HG03280 (cell line): ENCODE data around the gene PALM.

Source experiments
- ATAC-seq: cut with Tn5 transposase; IDR thresholded peaks from one replicate; pipeline ENCODE4 v1.9.1; 2021; ENCODE audit warnings: mild to moderate bottlenecking, moderate library complexity; ENCODE audit not compliant: unreplicated experiment

The PALM gene

DNA sequence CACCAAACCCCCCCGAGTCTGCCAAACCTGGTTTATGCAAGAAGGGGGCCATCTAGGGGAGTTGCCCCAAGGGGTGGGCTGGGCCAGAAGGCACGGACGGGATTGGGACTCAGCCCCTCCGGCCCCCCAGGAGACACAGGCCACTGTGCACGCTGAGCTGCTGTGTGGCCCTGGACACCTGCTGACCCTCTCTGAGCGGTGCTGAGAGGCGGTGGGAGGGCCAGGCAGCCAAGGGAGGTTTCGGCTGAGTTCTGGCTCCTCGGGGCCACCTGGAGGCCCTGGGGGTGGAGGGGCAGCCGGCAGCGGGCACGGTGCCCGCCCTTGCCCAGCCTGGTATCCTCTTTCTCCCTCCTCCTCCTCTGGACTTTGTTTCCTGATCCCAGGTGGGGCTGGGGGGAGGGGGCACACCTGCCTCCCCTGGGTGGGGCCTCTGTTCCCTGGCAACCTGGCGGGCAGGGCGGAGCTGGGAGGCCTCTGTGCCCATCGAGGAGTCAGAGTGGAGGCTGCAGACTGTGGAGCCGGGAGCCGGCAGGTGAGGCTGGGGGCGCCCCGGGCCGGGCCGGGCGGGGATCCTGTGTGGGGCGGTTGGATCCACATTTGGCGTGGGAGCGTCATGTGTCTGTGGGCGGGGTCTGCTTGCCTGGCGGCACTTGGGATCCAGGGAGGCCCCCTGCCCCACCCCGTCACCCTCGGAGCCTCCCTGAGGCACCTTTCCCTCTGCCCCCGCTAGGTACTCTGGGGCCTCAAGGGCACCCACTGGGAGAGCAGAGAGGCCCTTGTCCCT, 42.1 kb downstream of the PALM start, which contains the start of gene MISP:
MISP (plus strand) TSS at position 473 of the 784 bp plus-strand sequence. CDS start 5,835 bp downstream, outside the sequence.
- no peak for ATAC-seq

DNA sequence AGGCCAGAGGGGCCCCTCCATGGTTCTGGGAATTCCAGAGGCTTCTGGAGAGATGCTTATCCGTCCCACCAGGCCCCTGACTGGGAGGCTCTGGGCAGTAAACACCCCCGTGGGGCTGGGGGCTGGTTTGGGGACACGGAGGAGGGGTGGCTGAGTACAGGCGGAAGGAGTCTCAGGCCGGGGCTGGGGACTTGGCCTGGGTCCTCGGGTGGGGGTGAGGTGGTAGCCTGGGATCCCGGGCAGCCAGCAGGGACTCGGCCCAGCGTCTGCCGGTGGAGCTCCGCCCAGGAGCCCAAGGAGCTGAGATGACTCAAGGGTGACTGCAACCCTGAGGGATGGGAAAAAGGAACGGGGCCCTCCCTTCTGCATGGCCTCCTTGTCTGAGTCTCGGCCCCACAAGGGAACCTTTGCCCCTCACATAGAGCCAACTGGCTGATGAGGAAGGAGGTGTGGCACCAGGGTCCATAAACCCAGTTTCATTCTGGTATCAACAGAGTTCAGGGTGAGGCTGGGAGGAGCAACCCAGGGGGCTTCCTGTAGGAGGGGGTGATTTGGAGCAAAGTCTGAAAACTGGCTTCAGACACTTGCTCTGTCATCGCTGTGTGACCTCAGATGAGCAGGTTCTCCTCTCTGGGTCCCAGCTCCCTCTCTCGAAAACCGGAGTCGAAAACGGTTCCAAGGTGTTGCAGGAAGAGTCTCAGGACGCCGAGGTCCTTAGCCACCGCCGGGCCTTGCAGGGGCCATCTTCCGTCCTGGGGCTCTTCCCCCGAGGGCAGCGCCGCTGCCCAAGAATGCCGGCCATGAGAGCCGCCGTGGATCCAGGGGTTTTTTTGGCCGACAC, 43.0 kb downstream of the PALM start:
- no peak for ATAC-seq

DNA sequence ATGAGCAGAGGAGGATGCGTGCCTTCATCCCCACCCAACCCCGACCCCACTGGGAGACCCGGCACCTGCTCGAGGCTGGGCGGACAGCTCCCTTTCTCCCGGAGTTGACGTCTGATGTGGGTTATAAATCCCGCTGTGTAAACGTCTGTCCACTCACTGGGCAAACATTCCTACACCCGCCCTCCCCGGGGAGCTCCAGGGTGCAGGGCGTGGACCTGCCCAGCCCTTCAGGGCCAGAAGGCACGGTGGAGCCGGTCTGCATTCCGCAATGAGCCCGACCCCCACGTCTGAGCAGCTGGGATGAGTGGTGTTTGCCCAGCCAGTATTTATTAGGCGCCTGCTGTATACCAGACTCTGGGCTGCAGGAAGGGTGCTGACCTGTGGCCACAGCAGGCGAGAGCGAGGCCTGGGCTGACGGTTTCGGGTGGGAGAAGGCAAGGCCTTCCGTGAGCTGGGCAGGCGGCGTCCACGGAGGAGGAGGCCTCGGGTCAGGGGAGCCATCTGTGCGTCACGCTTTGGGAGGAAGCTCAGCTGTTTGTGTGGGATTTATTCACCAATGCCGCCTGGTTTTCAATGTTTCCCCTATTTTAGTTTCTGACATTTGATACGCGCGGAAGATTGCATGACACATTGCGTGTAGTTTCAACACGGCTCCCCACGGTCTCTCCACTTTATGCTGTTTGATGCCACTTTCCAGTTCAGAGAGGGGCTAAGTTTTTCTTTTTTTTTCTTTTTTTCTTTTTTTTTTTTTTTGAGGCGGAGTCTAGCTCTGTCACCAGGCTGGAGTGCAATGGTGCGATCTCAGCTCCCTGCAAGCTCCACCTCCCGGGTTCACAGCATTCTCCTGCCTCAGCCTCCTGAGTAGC, 44.1 kb downstream of the PALM start:
- ATAC-seq = no peak

DNA sequence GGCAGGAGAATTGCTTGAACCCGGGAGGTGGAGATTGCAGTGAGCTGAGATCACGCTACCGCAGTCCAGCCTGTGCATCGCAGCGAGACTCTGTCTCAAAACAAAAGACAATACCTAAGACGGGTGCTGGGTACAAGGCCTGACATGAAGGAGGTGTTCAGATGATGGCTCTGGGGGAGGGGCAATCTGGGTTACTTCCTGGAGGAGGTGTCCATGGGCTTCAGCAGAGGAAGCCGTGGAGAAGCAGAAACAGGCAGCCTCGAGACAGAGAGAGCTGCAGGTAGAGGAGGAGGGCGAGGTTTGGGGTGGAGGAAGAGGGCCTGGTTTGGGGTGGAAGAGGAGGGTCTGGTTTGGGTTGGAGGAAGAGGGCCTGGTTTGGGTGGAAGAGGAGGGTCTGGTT, 45.8 kb downstream of the PALM start:
- ATAC-seq = no peak

DNA sequence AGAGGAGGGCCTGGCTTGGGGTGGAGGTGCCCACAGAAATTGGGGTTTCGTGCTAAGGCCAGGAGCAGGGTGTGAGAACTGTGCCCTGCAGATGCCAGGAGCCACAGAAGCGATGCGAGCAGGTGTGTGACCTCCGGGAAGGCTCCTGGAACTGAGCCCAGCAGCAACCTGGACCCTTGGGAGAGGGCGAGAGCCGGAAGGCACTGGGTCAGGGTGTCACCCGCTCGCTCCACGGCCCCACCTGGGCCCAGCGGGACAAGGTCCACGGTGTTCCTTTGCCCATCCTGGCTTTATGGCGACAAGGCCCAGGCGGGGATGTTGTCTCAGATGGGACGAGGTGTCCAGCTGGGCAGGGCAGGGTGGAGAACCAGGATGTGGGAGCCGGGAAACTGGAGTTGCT, 46.3 kb downstream of the PALM start:
- ATAC-seq = no peak

DNA sequence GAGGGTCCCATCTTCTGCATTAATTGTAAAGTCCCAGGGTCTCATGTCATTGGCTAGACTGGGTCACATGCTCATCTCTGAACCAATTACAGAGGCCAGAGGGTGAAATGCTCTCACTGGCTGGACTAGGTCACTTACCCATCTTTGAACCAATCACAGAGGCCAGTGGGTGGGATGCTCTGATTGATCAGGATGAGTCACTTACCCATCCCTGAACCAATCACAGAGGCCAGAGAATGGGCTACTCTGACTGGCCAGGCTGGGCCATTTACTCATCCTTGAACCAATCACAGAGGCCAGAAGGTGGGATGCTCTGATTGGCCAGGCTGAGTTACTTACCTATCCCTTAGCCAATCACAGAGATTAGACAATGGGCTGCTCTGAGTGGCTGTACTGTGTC, 47.5 kb downstream of the PALM start:
- no peak for ATAC-seq

DNA sequence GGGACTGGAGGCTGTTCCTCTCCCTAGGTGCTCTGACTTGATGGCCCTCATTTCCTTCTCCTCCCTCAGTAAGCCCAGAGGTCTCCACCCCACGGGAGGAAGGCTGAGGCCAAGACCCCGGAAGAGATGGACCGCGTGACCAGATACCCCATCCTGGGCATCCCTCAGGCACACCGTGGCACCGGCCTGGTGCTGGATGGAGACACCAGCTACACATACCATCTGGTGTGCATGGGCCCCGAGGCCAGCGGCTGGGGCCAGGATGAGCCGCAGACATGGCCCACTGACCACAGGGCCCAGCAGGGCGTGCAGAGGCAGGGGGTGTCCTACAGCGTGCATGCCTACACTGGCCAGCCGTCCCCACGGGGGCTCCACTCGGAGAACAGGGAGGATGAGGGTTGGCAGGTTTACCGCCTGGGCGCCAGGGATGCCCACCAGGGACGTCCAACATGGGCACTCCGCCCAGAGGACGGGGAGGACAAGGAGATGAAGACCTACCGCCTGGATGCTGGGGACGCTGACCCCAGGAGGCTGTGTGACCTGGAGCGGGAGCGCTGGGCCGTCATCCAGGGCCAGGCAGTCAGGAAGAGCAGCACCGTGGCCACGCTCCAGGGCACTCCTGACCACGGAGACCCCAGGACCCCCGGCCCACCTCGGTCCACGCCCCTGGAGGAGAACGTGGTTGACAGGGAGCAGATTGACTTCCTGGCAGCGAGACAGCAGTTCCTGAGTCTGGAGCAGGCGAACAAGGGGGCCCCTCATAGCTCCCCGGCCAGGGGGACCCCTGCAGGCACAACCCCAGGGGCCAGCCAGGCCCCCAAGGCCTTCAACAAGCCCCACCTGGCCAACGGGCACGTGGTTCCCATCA, 48.3 kb downstream of the PALM start:
- no peak for ATAC-seq

DNA sequence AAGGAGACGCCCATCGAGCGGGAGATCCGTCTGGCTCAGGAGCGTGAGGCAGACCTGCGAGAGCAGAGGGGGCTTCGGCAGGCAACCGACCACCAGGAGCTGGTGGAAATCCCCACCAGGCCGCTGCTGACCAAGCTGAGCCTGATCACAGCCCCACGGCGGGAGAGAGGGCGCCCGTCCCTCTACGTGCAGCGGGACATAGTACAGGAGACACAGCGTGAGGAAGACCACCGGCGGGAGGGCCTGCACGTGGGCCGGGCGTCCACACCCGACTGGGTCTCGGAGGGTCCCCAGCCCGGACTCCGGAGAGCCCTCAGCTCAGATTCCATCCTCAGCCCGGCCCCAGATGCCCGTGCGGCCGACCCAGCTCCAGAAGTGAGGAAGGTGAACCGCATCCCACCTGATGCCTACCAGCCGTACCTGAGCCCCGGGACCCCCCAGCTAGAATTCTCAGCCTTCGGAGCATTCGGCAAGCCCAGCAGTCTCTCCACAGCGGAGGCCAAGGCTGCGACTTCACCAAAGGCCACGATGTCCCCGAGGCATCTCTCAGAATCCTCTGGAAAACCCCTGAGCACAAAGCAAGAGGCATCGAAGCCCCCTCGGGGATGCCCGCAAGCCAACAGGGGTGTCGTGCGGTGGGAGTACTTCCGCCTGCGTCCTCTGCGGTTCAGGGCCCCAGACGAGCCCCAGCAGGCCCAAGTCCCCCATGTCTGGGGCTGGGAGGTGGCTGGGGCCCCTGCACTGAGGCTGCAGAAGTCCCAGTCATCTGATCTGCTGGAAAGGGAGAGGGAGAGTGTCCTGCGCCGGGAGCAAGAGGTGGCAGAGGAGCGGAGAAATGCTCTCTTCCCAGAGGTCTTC, 49.3 kb downstream of the PALM start:
- no peak for ATAC-seq

DNA sequence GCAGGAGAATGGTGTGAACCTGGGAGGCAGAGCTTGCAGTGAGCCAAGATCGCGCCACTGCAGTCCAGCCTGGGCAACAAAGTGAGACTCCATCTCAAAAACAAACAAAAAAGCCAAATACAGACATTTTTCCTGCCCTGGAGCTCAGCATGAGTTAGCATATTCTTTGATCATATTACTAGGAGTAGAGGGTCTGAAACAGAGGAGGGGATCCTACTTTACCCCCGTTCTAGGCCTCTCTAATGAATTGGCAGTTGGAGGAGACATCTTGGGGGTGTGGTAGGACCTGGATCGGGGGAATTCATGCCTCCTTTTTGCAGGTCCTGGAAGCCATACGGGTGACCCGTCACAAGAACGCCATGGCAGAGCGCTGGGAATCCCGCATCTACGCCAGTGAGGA, 54.4 kb downstream of the PALM start:
- no peak for ATAC-seq

DNA sequence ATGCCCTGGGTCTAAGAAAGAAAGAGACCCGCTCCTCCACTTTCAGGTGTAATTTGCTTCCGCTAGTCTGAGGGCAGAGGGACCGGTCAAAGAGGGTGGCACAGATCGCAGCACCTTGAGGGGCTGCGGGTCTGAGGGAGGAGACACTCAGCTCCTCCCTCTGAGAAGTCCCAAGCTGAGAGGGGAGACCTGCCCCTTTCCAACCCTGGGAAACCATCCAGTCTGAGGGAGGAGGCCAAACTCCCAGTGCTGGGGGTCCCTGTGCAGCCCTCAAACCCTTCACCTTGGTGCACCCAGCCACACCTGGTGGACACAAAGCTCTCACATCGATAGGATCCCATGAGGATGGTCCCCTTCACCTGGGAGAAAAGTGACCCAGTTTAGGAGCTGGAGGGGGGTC, 55.1 kb downstream of the PALM start:
- no peak for ATAC-seq

DNA sequence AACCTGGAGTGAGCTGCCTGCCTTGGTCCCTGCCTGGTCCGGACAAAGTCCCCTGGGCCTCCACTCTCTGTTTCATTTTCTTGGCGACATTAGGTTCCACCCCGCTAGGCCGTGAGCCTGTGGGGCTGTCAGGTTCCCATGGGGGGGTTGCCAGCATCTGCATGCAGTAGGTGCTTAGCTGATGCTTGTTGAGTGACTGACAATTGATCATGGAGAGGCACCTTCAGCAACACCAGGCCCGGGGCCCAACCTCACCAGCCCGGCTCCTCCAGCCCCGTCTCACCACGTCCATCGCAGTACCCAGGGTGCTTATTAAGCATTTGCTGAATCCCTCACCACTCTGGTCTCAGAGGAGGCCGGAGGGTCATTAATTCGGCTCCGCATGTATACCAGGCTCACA, 55.6 kb downstream of the PALM start:
- no peak for ATAC-seq

DNA sequence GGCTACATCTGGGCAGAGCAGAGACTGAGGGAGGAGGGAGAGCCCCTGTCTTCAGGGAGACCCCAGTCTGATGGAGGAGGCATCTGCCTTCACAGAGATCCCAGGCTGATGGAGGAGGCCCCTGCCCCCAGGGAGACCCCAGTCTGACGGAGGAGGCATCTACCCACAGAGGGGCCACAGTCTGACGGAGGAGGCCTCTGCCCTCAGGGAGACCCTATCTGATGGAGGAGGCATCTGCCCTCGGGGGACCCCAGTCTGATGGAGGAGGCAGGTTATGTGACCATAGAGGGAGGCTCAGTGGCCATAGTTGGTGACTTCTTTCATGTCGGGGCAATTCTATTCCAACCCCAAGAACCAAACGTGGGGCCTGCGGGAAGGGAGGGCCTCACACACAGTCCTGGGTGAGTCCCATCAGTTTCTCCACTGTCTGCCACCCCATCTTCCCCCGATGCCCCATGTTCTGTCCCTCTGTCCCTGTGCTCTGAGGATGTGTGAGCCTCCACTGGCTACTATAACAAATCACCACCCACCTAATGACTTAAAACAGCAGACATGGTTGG, 56.5 kb downstream of the PALM start:
- ATAC-seq = no peak

DNA sequence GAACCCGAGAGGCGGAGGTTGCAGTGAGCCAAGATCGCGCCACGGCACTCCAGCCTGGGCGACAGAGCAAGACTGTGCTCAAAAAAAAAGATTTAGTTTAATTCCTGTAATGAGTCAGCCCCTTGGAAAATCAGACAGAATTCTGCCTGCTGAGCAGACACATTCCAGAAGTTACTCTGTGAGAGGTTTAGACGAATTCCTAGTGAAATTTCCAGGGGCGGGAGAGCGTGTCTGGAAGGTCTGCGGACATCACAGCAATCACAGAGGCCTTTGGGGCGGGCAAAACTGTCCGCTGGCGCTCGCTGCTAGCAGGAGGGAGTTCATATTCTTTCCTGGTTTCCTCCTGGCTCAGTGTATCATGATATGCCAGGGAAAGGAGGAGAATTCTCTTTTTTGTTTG, 59.7 kb downstream of the PALM start:
- no peak for ATAC-seq

DNA sequence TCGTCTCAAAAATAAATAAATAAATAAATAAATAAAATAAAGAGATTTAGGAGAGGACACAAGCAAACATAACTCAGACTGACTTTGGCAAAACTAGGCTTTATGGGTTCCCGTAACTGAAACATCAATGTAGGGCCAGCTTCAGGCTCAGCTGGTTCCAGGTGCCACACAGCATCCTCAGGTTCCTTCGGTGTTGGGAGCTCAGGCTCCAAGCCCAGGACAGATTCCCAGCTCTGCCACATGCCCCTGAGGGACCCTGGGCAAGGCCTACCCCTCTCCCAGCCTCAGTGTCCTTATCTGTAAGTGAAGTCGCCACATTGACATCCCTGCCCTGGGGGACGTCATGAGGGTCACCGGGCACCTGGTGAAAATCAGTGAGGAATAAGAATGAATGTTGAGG, 60.9 kb downstream of the PALM start:
- ATAC-seq = no peak

DNA sequence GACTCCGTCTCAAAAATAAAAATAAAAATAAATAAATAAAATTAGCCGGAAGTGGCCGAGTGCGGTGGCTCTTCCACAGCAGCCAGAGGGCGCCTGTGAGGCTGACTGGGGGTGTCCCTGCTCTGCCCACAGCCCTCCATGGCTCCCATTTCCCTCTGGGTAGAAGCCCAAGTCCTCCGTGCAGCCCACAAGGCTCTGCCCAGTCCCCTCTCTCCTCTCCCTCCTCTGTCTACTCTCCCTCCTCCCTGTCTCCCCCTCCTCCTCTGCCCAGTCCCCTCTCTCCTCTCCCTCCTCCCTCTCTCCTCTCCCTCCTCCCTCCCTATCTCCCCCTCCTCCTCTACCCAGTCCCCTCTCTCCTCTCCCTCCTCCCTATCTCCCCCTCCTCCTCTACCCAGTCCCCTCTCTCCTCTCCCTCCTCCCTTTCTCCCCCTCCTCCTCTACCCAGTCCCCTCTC, 62.6 kb downstream of the PALM start:
- no peak for ATAC-seq

DNA sequence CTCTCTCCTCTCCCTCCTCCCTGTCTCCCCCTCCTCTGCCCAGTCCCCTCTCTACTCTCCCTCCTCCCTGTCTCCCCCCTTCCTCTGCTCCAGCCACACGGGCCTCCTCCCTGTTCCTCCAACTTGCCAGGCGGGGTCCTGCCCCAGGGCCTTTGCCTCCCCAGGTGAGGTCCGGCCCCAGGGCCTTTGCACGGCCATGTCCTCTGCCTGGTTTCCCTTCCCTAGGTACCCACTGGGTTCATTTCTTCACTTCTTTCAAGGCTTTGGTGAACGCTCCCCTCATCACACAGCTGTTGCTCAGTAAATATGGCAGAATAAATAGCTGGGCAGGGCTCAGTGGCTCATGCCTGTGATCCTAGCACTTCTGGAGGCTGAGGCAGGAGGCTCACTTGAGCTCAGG, 63.3 kb downstream of the PALM start:
- ATAC-seq = no peak

DNA sequence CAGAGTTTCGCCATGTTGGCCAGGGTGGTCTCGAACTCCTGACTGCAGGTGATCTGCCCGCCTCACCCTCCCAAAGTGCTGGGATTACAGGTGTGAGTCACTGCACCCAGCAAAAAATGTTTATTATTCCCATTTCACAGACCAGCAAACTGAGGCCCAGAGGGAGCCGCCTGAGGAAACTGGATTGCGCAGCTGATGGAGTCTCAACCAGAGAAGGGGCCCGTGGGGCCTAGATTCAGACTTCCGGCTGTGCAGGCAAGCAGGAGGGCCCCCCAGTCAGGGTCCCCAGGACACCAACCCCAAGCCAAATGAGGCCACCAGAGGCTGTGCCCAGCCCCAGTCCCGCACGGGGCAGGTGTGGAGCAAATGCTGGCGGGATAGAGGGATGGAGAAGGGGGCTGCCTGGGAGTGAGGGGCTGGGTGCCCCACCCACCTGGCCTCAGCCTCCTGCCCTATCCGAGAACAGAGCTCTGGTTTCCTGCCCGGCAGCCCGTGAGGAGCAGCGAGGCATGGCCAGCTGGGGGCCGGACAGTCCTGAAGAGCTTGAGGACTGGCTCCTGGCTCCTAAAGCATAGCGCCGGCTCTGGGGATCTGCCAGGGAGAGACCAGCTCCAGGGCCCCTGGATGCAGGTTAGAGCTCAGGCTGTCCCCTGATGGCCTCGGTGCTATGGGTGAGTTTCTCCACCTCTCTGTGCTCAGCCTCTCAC, 64.1 kb downstream of the PALM start:
- ATAC-seq = no peak

DNA sequence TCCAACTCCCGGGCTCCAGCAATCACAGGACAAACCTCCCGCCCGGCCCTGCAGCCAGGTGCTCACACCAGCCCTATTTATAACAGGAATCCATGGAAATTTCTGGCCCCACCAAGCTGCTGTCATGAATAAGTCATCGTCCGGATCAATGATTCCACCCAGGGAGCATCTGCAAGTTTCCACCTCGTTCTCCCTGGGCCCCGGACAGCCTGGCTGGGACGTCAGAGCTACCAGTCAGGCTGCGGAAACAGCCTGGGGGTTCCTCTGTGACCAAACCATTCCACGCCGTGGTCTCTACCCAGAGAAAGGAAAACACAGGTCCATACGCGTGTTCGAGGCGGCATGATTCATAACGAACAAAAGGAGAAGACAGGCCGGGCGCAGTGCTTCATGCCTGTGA, 67.8 kb downstream of the PALM start:
- ATAC-seq = no peak
